ENCODE data around the gene PNMA6E. TPM values are rescaled to one million over a fixed set of nuclear protein-coding genes. Genes with fewer than 3 reads are reported as not detected.

Gene PNMA6E
- total RNA-seq, 1 donor from 2014 or later, result not detected

GRCh38 chrX:153447581-153447960 is 46.4 kb upstream of the PNMA6E start:
- Histone ChIP-seq H3K9ac (ENCODE audit: low read length) (no peak overlapping the region), H3K36me3 (ENCODE audit: insufficient read depth, low read length) (no peaks in the 10 kb centered on the region)
- H3K4me1 Mint-ChIP-seq (ENCODE audit: low read depth, unreplicated experiment), result no peaks in the 10 kb centered on the region

GRCh38 chrX:153446950-153447580 is 45.9 kb upstream of the PNMA6E start:
- no peak overlapping the region for H2AFZ ChIP-seq (ENCODE audit: low read depth, low read length)
- no peaks in the 10 kb centered on the region for H3K79me2 ChIP-seq (ENCODE audit: insufficient read depth, low read length)
- H4K20me1 ChIP-seq (ENCODE audit: insufficient read depth, low read length), result no peaks in the 10 kb centered on the region
- no peak overlapping the region for H3K27ac Mint-ChIP-seq (ENCODE audit: unreplicated experiment)
- no peak overlapping the region for H3K9ac ChIP-seq (ENCODE audit: low read length)
- H3K27me3 Mint-ChIP-seq (ENCODE audit: low read depth, unreplicated experiment), result peaks cover 3% of the 10 kb centered on the region
- H3K9me3 Mint-ChIP-seq (ENCODE audit: unreplicated experiment), result no peaks in the 10 kb centered on the region
- no peaks in the 10 kb centered on the region for H3K4me1 Mint-ChIP-seq (ENCODE audit: low read depth, unreplicated experiment)
- no peaks in the 10 kb centered on the region for H3K9me3 ChIP-seq (ENCODE audit: insufficient read depth, low read depth, low read length)
- no peak overlapping the region for H3K4me2 ChIP-seq (ENCODE audit: low read length)
- no peak for DNase-seq (ENCODE audit: low read depth)
- no peak overlapping the region for H3K4me3 Mint-ChIP-seq (ENCODE audit: unreplicated experiment)
- H3K27ac ChIP-seq (ENCODE audit: low read depth, low read length), result no peak overlapping the region
- TF ChIP-seq CTCF (IDR thresholded peaks at IDR 0.05; ENCODE audit: insufficient read depth, low read depth, low read length) (no peak), EZH2 (IDR thresholded peaks at IDR 0.05; ENCODE audit: insufficient read depth, low read length) (no peak)
- no peak overlapping the region for H3K4me3 ChIP-seq (ENCODE audit: insufficient read depth, low read depth, low read length)
- FAIRE-seq, result no peak
- peaks cover 2% of the 10 kb centered on the region for H3K36me3 Mint-ChIP-seq (ENCODE audit: low read depth, unreplicated experiment)
- H3K4me1 ChIP-seq (ENCODE audit: insufficient read depth, low read length), result no peaks in the 10 kb centered on the region
- no peaks in the 10 kb centered on the region for H3K27me3 ChIP-seq (ENCODE audit: insufficient read depth, low read length)
- H3K36me3 ChIP-seq (ENCODE audit: insufficient read depth, low read length), result no peaks in the 10 kb centered on the region

More at GRCh38 chrX:153447581-153447960, 46.4 kb upstream of the PNMA6E start:
- Mint-ChIP-seq H3K27ac (ENCODE audit: unreplicated experiment) (no peak overlapping the region), H3K9me3 (ENCODE audit: unreplicated experiment) (no peaks in the 10 kb centered on the region), H3K36me3 (ENCODE audit: low read depth, unreplicated experiment) (peaks cover 2% of the 10 kb centered on the region), H3K4me3 (ENCODE audit: unreplicated experiment) (no peak overlapping the region), H3K27me3 (ENCODE audit: low read depth, unreplicated experiment) (peaks cover 3% of the 10 kb centered on the region)
- H3K27me3 ChIP-seq (ENCODE audit: insufficient read depth, low read length), result no peaks in the 10 kb centered on the region
- no peak for FAIRE-seq
- no peak overlapping the region for H3K4me2 ChIP-seq (ENCODE audit: low read length)
- TF ChIP-seq CTCF (IDR thresholded peaks at IDR 0.05; ENCODE audit: insufficient read depth, low read depth, low read length), result no peak
- TF ChIP-seq EZH2 (IDR thresholded peaks at IDR 0.05; ENCODE audit: insufficient read depth, low read length), result no peak
- no peaks in the 10 kb centered on the region for H3K4me1 ChIP-seq (ENCODE audit: insufficient read depth, low read length)
- no peak overlapping the region for H2AFZ ChIP-seq (ENCODE audit: low read depth, low read length)
- DNase-seq (ENCODE audit: low read depth), result no peak
- H3K79me2 ChIP-seq (ENCODE audit: insufficient read depth, low read length), result no peaks in the 10 kb centered on the region
- H4K20me1 ChIP-seq (ENCODE audit: insufficient read depth, low read length), result no peaks in the 10 kb centered on the region
- H3K4me3 ChIP-seq (ENCODE audit: insufficient read depth, low read depth, low read length), result no peak overlapping the region
- H3K27ac ChIP-seq (ENCODE audit: low read depth, low read length), result no peak overlapping the region
- H3K9me3 ChIP-seq (ENCODE audit: insufficient read depth, low read depth, low read length), result no peaks in the 10 kb centered on the region

- no peak for FAIRE-seq
- TF ChIP-seq CTCF (IDR thresholded peaks at IDR 0.05; ENCODE audit: insufficient read depth, low read depth, low read length), result no peak
- no peaks in the 10 kb centered on the region for H3K4me1 ChIP-seq (ENCODE audit: insufficient read depth, low read length)
Observed at GRCh38 chrX:153446636-153446936, 45.4 kb upstream of the PNMA6E start.

More at GRCh38 chrX:153446636-153446936, 45.4 kb upstream of the PNMA6E start:
- H3K79me2 ChIP-seq (ENCODE audit: insufficient read depth, low read length), result no peaks in the 10 kb centered on the region
- H2AFZ ChIP-seq (ENCODE audit: low read depth, low read length), result no peak overlapping the region
- no peak for DNase-seq (ENCODE audit: low read depth)
- no peak overlapping the region for H3K9ac ChIP-seq (ENCODE audit: low read length)
- H3K4me1 Mint-ChIP-seq (ENCODE audit: low read depth, unreplicated experiment), result no peaks in the 10 kb centered on the region
- H3K36me3 Mint-ChIP-seq (ENCODE audit: low read depth, unreplicated experiment), result peaks cover 2% of the 10 kb centered on the region
- no peaks in the 10 kb centered on the region for H3K9me3 Mint-ChIP-seq (ENCODE audit: unreplicated experiment)
- no peaks in the 10 kb centered on the region for H4K20me1 ChIP-seq (ENCODE audit: insufficient read depth, low read length)
- no peaks in the 10 kb centered on the region for H3K27me3 ChIP-seq (ENCODE audit: insufficient read depth, low read length)
- H3K36me3 ChIP-seq (ENCODE audit: insufficient read depth, low read length), result no peaks in the 10 kb centered on the region
- peaks cover 3% of the 10 kb centered on the region for H3K27me3 Mint-ChIP-seq (ENCODE audit: low read depth, unreplicated experiment)
- H3K4me3 Mint-ChIP-seq (ENCODE audit: unreplicated experiment), result no peak overlapping the region
- no peak overlapping the region for H3K27ac Mint-ChIP-seq (ENCODE audit: unreplicated experiment)
- no peaks in the 10 kb centered on the region for H3K9me3 ChIP-seq (ENCODE audit: insufficient read depth, low read depth, low read length)
- no peak overlapping the region for H3K4me2 ChIP-seq (ENCODE audit: low read length)
- H3K4me3 ChIP-seq (ENCODE audit: insufficient read depth, low read depth, low read length), result no peak overlapping the region
- H3K27ac ChIP-seq (ENCODE audit: low read depth, low read length), result no peak overlapping the region

Measured in astrocyte (in vitro differentiated cells and primary cell).